Subcutaneous adipose tissue (tissue), 4 donors: Measurements from ENCODE around the gene AK9. TPM values are rescaled to one million over a fixed set of nuclear protein-coding genes. Genes with fewer than 3 reads are reported as not detected.

Experiments
- total RNA-seq, 4 donors: library from RNA; depleted of rRNA; stranded (reverse); fragments of >200 nt; gene quantifications; one replicate each; pipeline ENCODE4 v1.1.0, GENCODE V29; 2016
- TF ChIP-seq, protein P1 (sequence below): fragments of 450-650 bp; IDR thresholded peaks from one replicate; pipeline ENCODE4 v1.5.1; 2016; ENCODE audit warnings: low read depth, mild to moderate bottlenecking, control low read depth, antibody characterized with exemption, moderate library complexity

Gene AK9
- total RNA-seq, 4 donors from 2014 or later: 7.0 to 9.8 (median 8.1) TPM

GRCh38 chr6:109595998-109596397 lies 95.0 kb downstream of the AK9 start:
- TF ChIP-seq, protein P1, sequence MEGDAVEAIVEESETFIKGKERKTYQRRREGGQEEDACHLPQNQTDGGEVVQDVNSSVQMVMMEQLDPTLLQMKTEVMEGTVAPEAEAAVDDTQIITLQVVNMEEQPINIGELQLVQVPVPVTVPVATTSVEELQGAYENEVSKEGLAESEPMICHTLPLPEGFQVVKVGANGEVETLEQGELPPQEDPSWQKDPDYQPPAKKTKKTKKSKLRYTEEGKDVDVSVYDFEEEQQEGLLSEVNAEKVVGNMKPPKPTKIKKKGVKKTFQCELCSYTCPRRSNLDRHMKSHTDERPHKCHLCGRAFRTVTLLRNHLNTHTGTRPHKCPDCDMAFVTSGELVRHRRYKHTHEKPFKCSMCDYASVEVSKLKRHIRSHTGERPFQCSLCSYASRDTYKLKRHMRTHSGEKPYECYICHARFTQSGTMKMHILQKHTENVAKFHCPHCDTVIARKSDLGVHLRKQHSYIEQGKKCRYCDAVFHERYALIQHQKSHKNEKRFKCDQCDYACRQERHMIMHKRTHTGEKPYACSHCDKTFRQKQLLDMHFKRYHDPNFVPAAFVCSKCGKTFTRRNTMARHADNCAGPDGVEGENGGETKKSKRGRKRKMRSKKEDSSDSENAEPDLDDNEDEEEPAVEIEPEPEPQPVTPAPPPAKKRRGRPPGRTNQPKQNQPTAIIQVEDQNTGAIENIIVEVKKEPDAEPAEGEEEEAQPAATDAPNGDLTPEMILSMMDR: no peak

DNA sequence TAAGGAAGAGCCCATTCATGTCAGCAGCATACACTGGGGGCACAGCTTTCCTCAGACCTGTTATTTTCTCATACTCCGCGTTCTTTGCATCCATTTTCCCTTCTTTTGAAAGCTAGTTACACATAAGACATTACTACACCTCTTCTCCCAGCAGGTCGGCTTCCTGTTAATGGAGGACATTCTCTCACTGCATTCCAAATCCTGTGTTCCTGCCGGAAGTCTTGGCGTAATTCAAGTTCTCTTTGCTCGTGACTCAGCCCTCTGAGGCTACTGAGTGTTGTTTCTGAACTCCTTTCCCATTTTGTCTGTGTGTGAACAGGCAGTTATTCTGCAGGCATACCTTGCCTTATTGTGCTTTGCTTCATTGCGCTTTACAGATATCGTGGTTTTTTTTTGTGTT lies 110.5 kb downstream of the AK9 start:
- TF ChIP-seq, protein P1: no peak

GRCh38 chr6:109579361-109579760 lies 111.6 kb downstream of the AK9 start:
- TF ChIP-seq, protein P1: no peak

GRCh38 chr6:109561844-109562243 lies 129.2 kb downstream of the AK9 start:
- TF ChIP-seq, protein P1: no peak

GRCh38 chr6:109531446-109531845 lies 159.6 kb downstream of the AK9 start:
- TF ChIP-seq, protein P1: no peak

- TF ChIP-seq, protein P1: no peak
These were observed 163.0 kb downstream of the AK9 start for GRCh38 chr6:109527989-109528388.

GRCh38 chr6:109526905-109527628 lies 163.9 kb downstream of the AK9 start:
- TF ChIP-seq, protein P1: no peak
